Tibial artery (tissue), 4 donors: ENCODE measurements around the gene CNTF.

ENCODE experiments used
- DNase-seq, 2 donors: peaks; one replicate each; pipeline ENCODE4 v3.0.0-alpha.2; 2019
- H3K27ac ChIP-seq, 2 donors: fragments of 200-600 bp; sonication (generic) in 1 of 2; 1 replicate in 1 of 2; 2 replicates in 1 of 2; pipeline ENCODE4 v1.5.1; 2018 to 2019; ENCODE audit warnings: mild to moderate bottlenecking in 1 of 2
- H3K27me3 ChIP-seq, 2 donors: fragments of 200-600 bp; sonication (generic) in 1 of 2; one replicate each; pipeline versions ENCODE4 v1.5.1 to v1.6.0; 2016 to 2019
- H3K36me3 ChIP-seq, 3 donors: fragments of 200-600 bp; sonication (generic) in 2 of 3; one replicate each; pipeline ENCODE4 v1.5.1; 2016 to 2019; ENCODE audit warnings: mild to moderate bottlenecking in 2 of 3
- H3K4me1 ChIP-seq, 4 donors: fragments of 200-600 bp; sonication (generic) in 2 of 4; 1 replicate in 3 of 4; 2 replicates in 1 of 4; pipeline ENCODE4 v1.5.1; 2016 to 2019
- H3K4me3 ChIP-seq, 2 donors: fragments of 200-600 bp; sonication (generic) in 1 of 2; 1 replicate in 1 of 2; 2 replicates in 1 of 2; pipeline ENCODE4 v1.5.1; 2018 to 2019; ENCODE audit warnings: mild to moderate bottlenecking in 2 of 2
- H3K9me3 ChIP-seq, 3 donors: fragments of 200-600 bp; sonication (generic) in 1 of 3; one replicate each; pipeline ENCODE4 v1.5.1; 2016 to 2019
- intact Hi-C: fragments of 100-400 bp; cut with DNase I; formaldehyde crosslinking; loops from one replicate; pipeline ENCODE4 v1.15.0; 2023; ENCODE audit warnings: low total_unique reads
- TF ChIP-seq, protein P1 (sequence below), 2 experiments: fragments of 200-600 bp in 1 of 2; fragments of 450-650 bp in 1 of 2; IDR thresholded peaks; one replicate each; pipeline ENCODE4 v1.5.1; 2017 to 2019; ENCODE audit warnings: antibody characterized with exemption in 2 of 2, mild to moderate bottlenecking in 1 of 2, moderate library complexity in 1 of 2

The CNTF gene

DNA sequence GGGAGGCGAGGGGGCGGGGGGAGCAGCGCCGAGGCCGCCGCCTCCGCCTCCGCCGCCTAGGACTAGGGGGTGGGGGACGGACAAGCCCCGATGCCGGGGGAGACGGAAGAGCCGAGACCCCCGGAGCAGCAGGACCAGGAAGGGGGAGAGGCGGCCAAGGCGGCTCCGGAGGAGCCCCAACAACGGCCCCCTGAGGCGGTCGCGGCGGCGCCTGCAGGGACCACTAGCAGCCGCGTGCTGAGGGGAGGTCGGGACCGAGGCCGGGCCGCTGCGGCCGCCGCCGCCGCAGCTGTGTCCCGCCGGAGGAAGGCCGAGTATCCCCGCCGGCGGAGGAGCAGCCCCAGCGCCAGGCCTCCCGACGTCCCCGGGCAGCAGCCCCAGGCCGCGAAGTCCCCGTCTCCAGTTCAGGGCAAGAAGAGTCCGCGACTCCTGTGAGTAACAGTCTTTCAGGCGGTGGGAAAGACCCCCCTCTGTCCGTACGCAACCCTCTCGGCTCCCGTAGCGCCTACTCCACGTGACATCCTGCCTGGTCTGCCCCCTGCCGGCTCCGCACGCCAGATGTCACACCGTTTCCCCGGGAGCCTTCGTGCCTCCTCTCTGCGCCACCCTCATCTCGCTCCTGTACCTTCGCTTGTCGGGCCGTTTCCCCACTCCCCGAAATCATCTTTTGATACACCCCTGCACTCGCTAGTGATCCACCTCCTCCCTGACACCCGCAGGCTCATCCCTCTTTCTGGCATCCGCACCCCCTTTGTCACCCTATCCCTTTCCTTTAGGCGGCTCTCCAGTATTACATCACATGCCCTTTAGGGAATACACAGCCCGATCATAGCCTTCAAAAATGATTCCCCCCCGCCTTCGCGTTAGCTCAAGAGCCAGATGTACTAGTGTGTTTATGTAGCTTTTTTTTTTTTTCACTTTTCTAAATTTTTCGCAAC, 43.0 kb upstream of the CNTF start:
- TF ChIP-seq, protein P1, sequence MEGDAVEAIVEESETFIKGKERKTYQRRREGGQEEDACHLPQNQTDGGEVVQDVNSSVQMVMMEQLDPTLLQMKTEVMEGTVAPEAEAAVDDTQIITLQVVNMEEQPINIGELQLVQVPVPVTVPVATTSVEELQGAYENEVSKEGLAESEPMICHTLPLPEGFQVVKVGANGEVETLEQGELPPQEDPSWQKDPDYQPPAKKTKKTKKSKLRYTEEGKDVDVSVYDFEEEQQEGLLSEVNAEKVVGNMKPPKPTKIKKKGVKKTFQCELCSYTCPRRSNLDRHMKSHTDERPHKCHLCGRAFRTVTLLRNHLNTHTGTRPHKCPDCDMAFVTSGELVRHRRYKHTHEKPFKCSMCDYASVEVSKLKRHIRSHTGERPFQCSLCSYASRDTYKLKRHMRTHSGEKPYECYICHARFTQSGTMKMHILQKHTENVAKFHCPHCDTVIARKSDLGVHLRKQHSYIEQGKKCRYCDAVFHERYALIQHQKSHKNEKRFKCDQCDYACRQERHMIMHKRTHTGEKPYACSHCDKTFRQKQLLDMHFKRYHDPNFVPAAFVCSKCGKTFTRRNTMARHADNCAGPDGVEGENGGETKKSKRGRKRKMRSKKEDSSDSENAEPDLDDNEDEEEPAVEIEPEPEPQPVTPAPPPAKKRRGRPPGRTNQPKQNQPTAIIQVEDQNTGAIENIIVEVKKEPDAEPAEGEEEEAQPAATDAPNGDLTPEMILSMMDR (IDR thresholded peaks at IDR 0.05), result peak; percentile 71 to 86
- Histone ChIP-seq H3K9me3 (no peaks in the 10 kb centered on the region), H3K4me3 (peak overlapping the region; percentile 90 to 98), H3K27ac (peak overlapping the region; percentile 100), H3K27me3 (no peaks in the 10 kb centered on the region), H3K36me3 (peaks cover 0 to 4% (median 0%) of the 10 kb centered on the region in 3 donors), H3K4me1 (peaks cover 0 to 71% (median 42%) of the 10 kb centered on the region in 4 donors)
- intact Hi-C loops, result loop anchor here (5.0 to 10.0 kb wide), 2 partner anchors 95 to 912 kb away; partner anchors contain the start of gene ZDHHC5
- peak; percentile 93 to 96 for DNase-seq

DNA sequence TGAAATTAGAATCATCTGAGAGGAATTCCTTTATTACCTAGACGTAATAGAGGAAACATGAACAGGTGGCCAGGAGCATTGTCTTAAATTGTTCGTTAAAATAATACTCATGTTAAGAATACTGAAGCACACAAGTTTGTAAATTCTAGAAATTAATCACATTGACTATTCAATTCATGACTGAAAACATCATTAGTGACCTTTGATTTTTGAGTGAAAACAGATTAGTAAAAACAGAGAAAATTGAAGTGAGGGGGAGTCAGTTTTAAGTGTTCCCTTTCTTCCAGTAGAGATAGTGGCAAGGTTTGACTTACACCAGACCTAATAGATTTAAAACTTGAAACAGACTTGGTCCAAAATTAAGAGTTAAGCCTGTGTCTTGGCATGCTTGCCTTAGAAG, 42.2 kb upstream of the CNTF start:
- Histone ChIP-seq H3K4me1 (peaks cover 0 to 68% (median 36%) of the 10 kb centered on the region in 4 donors), H3K36me3 (peaks cover 0 to 10% (median 0%) of the 10 kb centered on the region in 3 donors), H3K27ac (peak overlapping the region; percentile 100), H3K9me3 (no peaks in the 10 kb centered on the region), H3K4me3 (peak overlapping the region; percentile 90 to 98), H3K27me3 (no peaks in the 10 kb centered on the region)
- TF ChIP-seq, protein P1 (IDR thresholded peaks at IDR 0.05), result no peak
- DNase-seq, result no peak
- intact Hi-C loops, result no loop called here

DNA sequence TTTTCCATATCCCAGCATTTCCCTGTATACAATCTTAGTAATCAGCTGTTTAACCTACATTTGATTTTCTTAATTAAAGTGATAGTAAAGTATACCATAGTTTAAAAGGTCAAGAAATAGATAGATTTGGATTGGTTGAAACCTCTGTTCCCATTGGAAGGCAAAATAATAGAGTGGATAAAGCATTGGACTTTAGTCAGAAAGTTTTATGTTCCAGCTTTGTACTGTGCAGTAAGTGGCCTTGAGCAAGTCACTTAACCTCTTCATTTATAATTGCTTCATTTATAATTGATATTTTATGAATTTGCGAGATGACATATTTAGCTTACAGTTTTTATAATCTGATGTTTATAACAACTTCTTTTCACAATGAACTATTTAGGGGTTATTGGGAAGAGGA, 40.0 kb upstream of the CNTF start:
- Histone ChIP-seq H3K9me3 (no peaks in the 10 kb centered on the region), H3K27me3 (no peaks in the 10 kb centered on the region), H3K36me3 (peaks cover 0 to 12% (median 0%) of the 10 kb centered on the region in 3 donors), H3K4me1 (peaks cover 0 to 47% (median 18%) of the 10 kb centered on the region in 4 donors), H3K27ac (no peak overlapping the region), H3K4me3 (no peak overlapping the region)
- no peak for DNase-seq
- TF ChIP-seq, protein P1 (IDR thresholded peaks at IDR 0.05), result no peak
- intact Hi-C loops, result no loop called here

DNA sequence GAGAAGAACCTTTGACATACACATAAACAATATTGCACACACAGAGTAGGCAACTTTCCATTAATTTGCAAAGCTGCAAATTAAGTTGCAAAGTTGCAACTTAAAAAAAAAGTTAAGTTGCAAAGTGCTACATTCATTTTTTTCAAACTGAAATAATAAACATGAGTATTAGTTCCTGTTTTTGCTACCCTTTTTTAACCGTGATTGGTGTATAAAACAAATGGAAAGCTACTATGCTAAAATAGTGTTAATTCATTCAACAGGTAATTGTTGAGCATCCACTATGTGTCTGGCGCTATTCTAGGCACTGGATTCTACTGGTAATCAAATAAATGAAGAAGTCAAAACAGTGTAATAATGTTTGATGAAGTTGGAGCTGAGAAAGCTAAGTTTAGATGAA, 35.5 kb upstream of the CNTF start:
- no peak overlapping the region for H3K27ac ChIP-seq
- TF ChIP-seq, protein P1 (IDR thresholded peaks at IDR 0.05), result no peak
- H3K27me3 ChIP-seq, result no peaks in the 10 kb centered on the region
- intact Hi-C loops, result no loop called here
- H3K9me3 ChIP-seq, result no peaks in the 10 kb centered on the region
- H3K4me1 ChIP-seq, result peaks cover 0 to 29% (median 4%) of the 10 kb centered on the region in 4 donors
- no peak overlapping the region for H3K4me3 ChIP-seq
- DNase-seq, result no peak
- peaks cover 0 to 7% (median 0%) of the 10 kb centered on the region in 3 donors for H3K36me3 ChIP-seq

DNA sequence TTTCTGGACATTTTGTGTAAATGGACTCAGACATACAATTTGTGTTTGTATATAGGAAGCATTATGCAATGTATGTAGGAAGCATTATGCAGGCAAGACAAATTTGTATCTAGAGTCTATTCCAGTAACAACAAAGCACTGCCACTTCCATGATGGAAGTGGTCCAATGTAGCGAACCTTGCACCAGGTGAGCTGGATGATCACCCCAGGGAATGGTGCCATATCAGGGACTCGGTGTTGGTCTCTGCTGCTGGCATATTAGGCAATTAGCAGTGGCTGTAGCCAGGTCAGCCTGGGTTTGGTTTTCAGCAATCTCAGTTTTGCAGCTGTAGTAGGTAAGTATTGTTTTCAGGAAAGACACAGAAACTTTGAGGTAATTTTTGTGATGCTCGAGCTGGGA, 30.8 kb upstream of the CNTF start:
- peaks cover 0 to 9% (median 0%) of the 10 kb centered on the region in 4 donors for H3K4me1 ChIP-seq
- H3K4me3 ChIP-seq, result no peak overlapping the region
- peaks cover 0 to 10% (median 0%) of the 10 kb centered on the region in 3 donors for H3K36me3 ChIP-seq
- no peaks in the 10 kb centered on the region for H3K27me3 ChIP-seq
- intact Hi-C loops, result no loop called here
- TF ChIP-seq, protein P1 (IDR thresholded peaks at IDR 0.05), result no peak
- no peak overlapping the region for H3K27ac ChIP-seq
- no peaks in the 10 kb centered on the region for H3K9me3 ChIP-seq
- no peak for DNase-seq
